Breast epithelium (tissue), 4 donors: Measurements from ENCODE around the gene SERGEF. TPM values are rescaled to one million over a fixed set of nuclear protein-coding genes. Genes with fewer than 3 reads are reported as not detected.

ENCODE experiments used
- DNase-seq, 2 donors: peaks; one replicate each; pipeline ENCODE4 v3.0.0-alpha.2; 2019; ENCODE audit warnings: low spot score in 2 of 2
- H3K27ac ChIP-seq, 2 donors: fragments of 200-600 bp; sonication (generic) in 1 of 2; one replicate each; pipeline ENCODE4 v1.5.1; 2016 to 2019; ENCODE audit warnings: mild to moderate bottlenecking in 1 of 2
- H3K27me3 ChIP-seq, 2 donors: fragments of 200-600 bp; sonication (generic) in 1 of 2; one replicate each; pipeline versions ENCODE4 v1.5.1 to v1.6.0; 2017 to 2019; ENCODE audit warnings: control low read depth in 1 of 2, mild to moderate bottlenecking in 1 of 2
- H3K36me3 ChIP-seq: fragments of 200-600 bp; one replicate; pipeline ENCODE4 v1.5.1; 2019
- H3K4me1 ChIP-seq, 2 donors: fragments of 200-600 bp; sonication (generic); one replicate each; pipeline ENCODE4 v1.5.1; 2016 to 2019; ENCODE audit warnings: control low read depth in 1 of 2
- H3K4me3 ChIP-seq, 3 donors: fragments of 200-600 bp; sonication (generic); 1 replicate in 2 of 3; 2 replicates in 1 of 3; pipeline ENCODE4 v1.5.1; 2016 to 2019; ENCODE audit warnings: mild to moderate bottlenecking in 3 of 3, moderate library complexity in 2 of 3
- H3K9me3 ChIP-seq, 2 donors: fragments of 200-600 bp; sonication (generic) in 1 of 2; one replicate each; pipeline ENCODE4 v1.5.1; 2016 to 2019; ENCODE audit warnings: control low read depth in 1 of 2
- POLR2A ChIP-seq: fragments of 450-650 bp; IDR thresholded peaks from one replicate; pipeline ENCODE4 v1.6.1; 2016; ENCODE audit warnings: antibody characterized with exemption, mild to moderate bottlenecking, moderate library complexity
- POLR2AphosphoS5 ChIP-seq, 3 donors: sonication (generic); formaldehyde crosslinking; IDR thresholded peaks; one replicate each; pipeline ENCODE4 v1.6.1; 2017; ENCODE audit warnings: antibody characterized with exemption in 3 of 3
- intact Hi-C: fragments of 100-400 bp; cut with DNase I; formaldehyde crosslinking; loops from one replicate; pipeline ENCODE4 v1.15.1; 2023; ENCODE audit warnings: low total_unique reads
- total RNA-seq, 3 donors: library from RNA; depleted of rRNA; stranded (reverse); fragments of >200 nt; gene quantifications; one replicate each; pipeline ENCODE4 v1.1.0, GENCODE V29; 2016
- TF ChIP-seq, protein P1 (sequence below), 3 donors: fragments of 450-650 bp; IDR thresholded peaks; one replicate each; pipeline ENCODE4 v1.5.1; 2016 to 2017; ENCODE audit warnings: antibody characterized with exemption in 3 of 3, mild to moderate bottlenecking in 3 of 3, moderate library complexity in 3 of 3

Gene SERGEF
- total RNA-seq, 3 donors from 2014 or later: 31.8 to 47.5 (median 41.9) TPM

DNA sequence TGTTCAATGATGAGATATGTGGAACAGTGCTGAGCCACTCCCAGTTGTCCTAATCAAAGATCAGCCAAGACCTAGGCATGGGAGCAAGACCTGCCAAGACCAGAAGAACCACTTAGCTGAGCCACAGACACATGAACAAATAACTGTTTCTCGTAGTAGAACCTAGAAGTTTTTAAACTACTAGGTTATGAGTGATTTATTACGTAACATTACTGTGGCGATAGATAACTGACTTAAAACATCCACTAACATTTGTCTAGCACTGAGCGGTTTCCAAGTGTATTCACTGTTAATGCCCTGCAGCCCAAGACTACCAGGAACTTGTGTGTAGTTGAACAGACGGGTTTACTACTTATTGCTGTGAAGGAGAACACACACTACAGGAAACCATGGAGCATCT lies 120.4 kb downstream of the SERGEF start:
- no peak overlapping the region for H3K4me3 ChIP-seq
- no peak for DNase-seq
- intact Hi-C loops: no loop called here
- TF ChIP-seq POLR2A (no peak), POLR2AphosphoS5 (IDR thresholded peaks at IDR 0.05) (no peak)
- TF ChIP-seq, protein P1, sequence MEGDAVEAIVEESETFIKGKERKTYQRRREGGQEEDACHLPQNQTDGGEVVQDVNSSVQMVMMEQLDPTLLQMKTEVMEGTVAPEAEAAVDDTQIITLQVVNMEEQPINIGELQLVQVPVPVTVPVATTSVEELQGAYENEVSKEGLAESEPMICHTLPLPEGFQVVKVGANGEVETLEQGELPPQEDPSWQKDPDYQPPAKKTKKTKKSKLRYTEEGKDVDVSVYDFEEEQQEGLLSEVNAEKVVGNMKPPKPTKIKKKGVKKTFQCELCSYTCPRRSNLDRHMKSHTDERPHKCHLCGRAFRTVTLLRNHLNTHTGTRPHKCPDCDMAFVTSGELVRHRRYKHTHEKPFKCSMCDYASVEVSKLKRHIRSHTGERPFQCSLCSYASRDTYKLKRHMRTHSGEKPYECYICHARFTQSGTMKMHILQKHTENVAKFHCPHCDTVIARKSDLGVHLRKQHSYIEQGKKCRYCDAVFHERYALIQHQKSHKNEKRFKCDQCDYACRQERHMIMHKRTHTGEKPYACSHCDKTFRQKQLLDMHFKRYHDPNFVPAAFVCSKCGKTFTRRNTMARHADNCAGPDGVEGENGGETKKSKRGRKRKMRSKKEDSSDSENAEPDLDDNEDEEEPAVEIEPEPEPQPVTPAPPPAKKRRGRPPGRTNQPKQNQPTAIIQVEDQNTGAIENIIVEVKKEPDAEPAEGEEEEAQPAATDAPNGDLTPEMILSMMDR (IDR thresholded peaks at IDR 0.05): no peak
- H3K4me1 ChIP-seq: no peaks in the 10 kb centered on the region
- no peak overlapping the region for H3K27ac ChIP-seq
- H3K9me3 ChIP-seq: no peaks in the 10 kb centered on the region
- H3K27me3 ChIP-seq: no peaks in the 10 kb centered on the region
- H3K36me3 ChIP-seq: no peaks in the 10 kb centered on the region

DNA sequence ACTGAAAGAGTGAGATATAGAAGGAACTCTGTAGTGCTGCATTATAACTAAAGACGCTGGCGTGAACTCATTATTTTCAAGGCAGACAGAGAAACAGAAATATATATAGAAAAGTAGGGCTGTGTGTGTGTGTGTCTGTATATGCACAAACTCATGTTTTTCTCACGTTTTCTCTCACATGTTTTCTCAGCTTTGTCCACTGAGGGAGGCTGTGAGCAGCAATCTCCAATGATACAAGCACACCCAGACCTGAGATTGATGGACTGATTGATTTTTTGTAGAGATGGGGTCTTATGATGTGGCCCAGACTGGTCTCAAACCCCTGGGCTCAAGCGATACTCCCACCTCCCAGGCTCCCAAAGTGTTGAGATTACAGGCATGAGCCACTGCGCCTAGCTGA lies 122.5 kb downstream of the SERGEF start:
- no peak for DNase-seq
- H3K27ac ChIP-seq: no peak overlapping the region
- no peaks in the 10 kb centered on the region for H3K36me3 ChIP-seq
- intact Hi-C loops: no loop called here
- TF ChIP-seq POLR2A: no peak
- TF ChIP-seq, protein P1 (IDR thresholded peaks at IDR 0.05): no peak
- no peak overlapping the region for H3K4me3 ChIP-seq
- no peaks in the 10 kb centered on the region for H3K9me3 ChIP-seq
- no peaks in the 10 kb centered on the region for H3K4me1 ChIP-seq
- H3K27me3 ChIP-seq: no peaks in the 10 kb centered on the region

- Histone ChIP-seq H3K27ac (no peak overlapping the region), H3K4me3 (no peak overlapping the region), H3K9me3 (no peaks in the 10 kb centered on the region), H3K27me3 (no peaks in the 10 kb centered on the region), H3K4me1 (no peaks in the 10 kb centered on the region), H3K36me3 (no peaks in the 10 kb centered on the region)
- TF ChIP-seq, protein P1 (IDR thresholded peaks at IDR 0.05): no peak
- TF ChIP-seq POLR2A (no peak), POLR2AphosphoS5 (IDR thresholded peaks at IDR 0.05) (no peak)
- intact Hi-C loops: no loop called here
- DNase-seq: no peak
These were observed 125.1 kb downstream of the SERGEF start for GRCh38 chr11:17887779-17888178.

DNA sequence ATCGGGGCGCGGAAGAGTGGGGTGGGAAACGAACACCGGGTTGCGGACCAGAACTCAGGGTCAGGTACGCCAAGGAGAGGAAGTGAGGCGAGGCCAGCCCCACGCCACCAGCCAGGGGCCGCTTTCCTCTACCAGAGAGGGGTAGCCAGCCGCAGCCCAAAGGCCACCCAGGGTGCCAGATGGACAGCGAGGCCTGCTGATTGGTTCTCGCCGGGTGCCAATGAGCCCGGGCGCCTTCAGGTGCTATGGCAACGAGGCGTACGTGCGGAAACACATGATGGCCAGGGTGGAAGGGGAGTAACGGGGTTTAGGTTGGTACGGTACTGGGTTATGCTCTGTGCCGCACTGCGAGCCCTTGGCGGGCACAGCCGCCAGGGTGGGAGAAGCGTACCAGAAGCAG lies 128.9 kb downstream of the SERGEF start:
- TF ChIP-seq POLR2AphosphoS5 (IDR thresholded peaks at IDR 0.05) (no peak), POLR2A (no peak)
- TF ChIP-seq, protein P1 (IDR thresholded peaks at IDR 0.05): no peak
- Histone ChIP-seq H3K27me3 (no peaks in the 10 kb centered on the region), H3K4me3 (no peak overlapping the region), H3K9me3 (no peaks in the 10 kb centered on the region), H3K4me1 (no peaks in the 10 kb centered on the region), H3K27ac (no peak overlapping the region), H3K36me3 (no peaks in the 10 kb centered on the region)
- intact Hi-C loops: no loop called here
- DNase-seq: no peak

DNA sequence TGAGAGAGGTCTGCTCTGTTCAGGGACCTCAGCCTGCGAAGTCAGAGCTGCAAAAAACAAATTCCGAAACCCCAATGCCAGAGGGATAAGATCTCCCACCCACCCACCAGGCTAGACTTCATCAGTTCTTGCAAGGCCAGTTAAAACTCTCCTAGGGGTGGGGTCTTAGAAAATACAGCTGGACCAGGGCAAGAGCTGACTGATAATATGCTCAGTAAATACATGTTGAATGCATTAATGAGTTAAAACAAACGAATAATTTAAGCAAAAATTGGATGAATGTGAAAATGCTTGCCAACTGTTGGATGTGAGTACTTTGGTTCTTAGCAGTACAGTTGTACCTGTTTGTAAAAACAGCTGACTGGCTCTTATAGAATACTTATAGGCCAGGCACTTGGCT lies 129.8 kb downstream of the SERGEF start:
- DNase-seq: no peak
- intact Hi-C loops: no loop called here
- TF ChIP-seq, protein P1 (IDR thresholded peaks at IDR 0.05): no peak
- TF ChIP-seq POLR2AphosphoS5 (IDR thresholded peaks at IDR 0.05) (no peak), POLR2A (no peak)
- Histone ChIP-seq H3K27ac (no peak overlapping the region), H3K4me1 (no peaks in the 10 kb centered on the region), H3K27me3 (no peaks in the 10 kb centered on the region), H3K9me3 (no peaks in the 10 kb centered on the region), H3K4me3 (no peak overlapping the region), H3K36me3 (no peaks in the 10 kb centered on the region)
